GM12878 (cell line): ENCODE measurements around the gene ANTXR1. TPM values are rescaled to one million over a fixed set of nuclear protein-coding genes. Genes with fewer than 3 reads are reported as not detected.

Experiments
- ATAC-seq: fragments of 200-7000 bp; cut with Tn5 transposase; 3 replicates; pipeline ENCODE4 v1.9.1; 2020; ENCODE audit warnings: mild to moderate bottlenecking, moderate library complexity
- BruUV-seq: library from RNA; stranded (reverse); fragments of 400-500 nt; replicated peaks from 2 replicates; lab custom pipeline; 2021; lab: Mats Ljungman, UMichigan
- CTCF ChIA-PET: fragments of 300-600 bp; sonication (Branson Sonifier 250); formaldehyde crosslinking; extraction: SDS; loops from one replicate; lab custom pipeline; 2021; ENCODE audit warnings: inconsistent platforms; lab: Yijun Ruan, JAX
- POLR2A ChIA-PET: fragments of 350-600 bp; formaldehyde crosslinking; extraction: SDS; loops from one replicate; lab custom pipeline; 2021; ENCODE audit warnings: inconsistent platforms; lab: Charles Lee
- RAD21 ChIA-PET: fragments of 300-600 bp; sonication (Branson Sonifier 250); formaldehyde crosslinking; loops from one replicate; lab custom pipeline; 2023; ENCODE audit warnings: antibody characterized with exemption; ENCODE audit not compliant: unreplicated experiment; lab: Charles Lee
- SMC1A ChIA-PET: fragments of 300-600 bp; sonication (Branson Sonifier 250); formaldehyde crosslinking; loops from one replicate; lab custom pipeline; 2023; ENCODE audit not compliant: unreplicated experiment, uncharacterized antibody; lab: Charles Lee
- DNase-seq: peaks from one replicate; pipeline ENCODE4 v3.0.0-alpha.2; 2011; ENCODE audit warnings: low read depth, low spot score
- FAIRE-seq: peaks from 3 replicates; lab custom pipeline; 2011; peaks lifted over from hg19 to GRCh38; lab: Jason Lieb, UNC
- H2AFZ ChIP-seq: 2 replicates; pipeline ENCODE4 v1.6.0; 2011; ENCODE audit warnings: low read depth, low read length, control low read depth; ENCODE audit not compliant: control insufficient read depth
- H3K27ac ChIP-seq: 2 replicates; pipeline ENCODE4 v1.5.1; 2011; ENCODE audit warnings: control low read depth; ENCODE audit not compliant: control insufficient read depth, insufficient read depth
- H3K27me3 ChIP-seq, 2 experiments: replicated peaks in 1 of 2; 2 replicates each; pipeline versions ENCODE4 v1.6.0 to v1.6.1; 2011; ENCODE audit warnings: low read length in 1 of 2; ENCODE audit not compliant: control insufficient read depth in 2 of 2, insufficient read depth in 2 of 2
- H3K36me3 ChIP-seq, 2 experiments: 2 replicates each; pipeline ENCODE4 v1.5.1; 2011; ENCODE audit warnings: low read length in 1 of 2; ENCODE audit not compliant: control insufficient read depth in 2 of 2, insufficient read depth in 2 of 2
- H3K4me1 ChIP-seq: 2 replicates; pipeline ENCODE4 v1.6.1; 2011; ENCODE audit warnings: mild to moderate bottlenecking, low read length, moderate library complexity, mixed read lengths; ENCODE audit not compliant: control insufficient read depth, insufficient read depth
- H3K4me2 ChIP-seq: 2 replicates; pipeline ENCODE4 v1.6.0; 2011; ENCODE audit warnings: control low read depth; ENCODE audit not compliant: control insufficient read depth, insufficient read depth
- H3K4me3 ChIP-seq: fragments of 200-600 bp; sonication (generic); 2 replicates; pipeline ENCODE4 v1.5.1; 2016
- H3K79me2 ChIP-seq: 2 replicates; pipeline ENCODE4 v1.6.0; 2011; ENCODE audit warnings: low read length; ENCODE audit not compliant: control insufficient read depth, insufficient read depth
- H3K9ac ChIP-seq: 2 replicates; pipeline ENCODE4 v1.8.0; 2011; ENCODE audit warnings: low read length, control low read depth, mixed read lengths; ENCODE audit not compliant: control insufficient read depth, insufficient read depth
- H3K9me3 ChIP-seq: replicated peaks from 3 replicates; pipeline ENCODE4 v1.5.1; 2011; ENCODE audit warnings: mild to moderate bottlenecking, low read length; ENCODE audit not compliant: control insufficient read depth, insufficient read depth
- H4K20me1 ChIP-seq: 2 replicates; pipeline ENCODE4 v1.6.0; 2011; ENCODE audit not compliant: control insufficient read depth, insufficient read depth
- MAX ChIP-seq: IDR thresholded peaks from 2 replicates; pipeline ENCODE4 v1.6.1; 2012; ENCODE audit warnings: low read depth, low read length, improper control_type of control experiment
- MYC ChIP-seq: IDR thresholded peaks from 2 replicates; pipeline ENCODE4 v1.6.1; 2011; ENCODE audit warnings: mild to moderate bottlenecking, low read length, moderate library complexity, inconsistent platforms; ENCODE audit not compliant: insufficient read depth, insufficient replicate concordance, insufficient read length, severe bottlenecking
- NBN ChIP-seq: fragments of 450-650 bp; IDR thresholded peaks from 2 replicates; pipeline ENCODE4 v1.6.1; 2016
- POLR2AphosphoS5 ChIP-seq: IDR thresholded peaks from 2 replicates; pipeline ENCODE4 v1.6.1; 2011; ENCODE audit warnings: mild to moderate bottlenecking, low read length, inconsistent platforms
- RUNX3 ChIP-seq: IDR thresholded peaks from 2 replicates; pipeline ENCODE4 v1.6.1; 2012; ENCODE audit warnings: low read length, inconsistent platforms
- SKIL ChIP-seq: fragments of 450-650 bp; IDR thresholded peaks from 2 replicates; pipeline ENCODE4 v1.6.1; 2017; ENCODE audit warnings: mild to moderate bottlenecking, low read depth, inconsistent platforms; ENCODE audit not compliant: poor library complexity, severe bottlenecking
- STAT1 ChIP-seq: fragments of 450-650 bp; conservative IDR thresholded peaks from 2 replicates; pipeline ENCODE4 v1.6.1; 2014; ENCODE audit warnings: antibody characterized with exemption, mild to moderate bottlenecking
- TAF1 ChIP-seq: IDR thresholded peaks from 2 replicates; pipeline ENCODE4 v1.6.1; 2011; ENCODE audit warnings: mild to moderate bottlenecking, low read depth, low read length, borderline replicate concordance
- TCF12 ChIP-seq: IDR thresholded peaks from 2 replicates; pipeline ENCODE4 v1.6.1; 2011; ENCODE audit warnings: low read depth, mild to moderate bottlenecking, low read length
- USF2 ChIP-seq: IDR thresholded peaks from 2 replicates; pipeline ENCODE4 v1.6.1; 2011; ENCODE audit warnings: low read depth, low read length, improper control_type of control experiment, borderline replicate concordance
- YBX1 ChIP-seq: fragments of 450-650 bp; IDR thresholded peaks from 2 replicates; pipeline ENCODE4 v1.6.1; 2016; ENCODE audit warnings: antibody characterized with exemption
- ZBTB4 ChIP-seq: fragments of 450-650 bp; formaldehyde crosslinking; IDR thresholded peaks from 2 replicates; pipeline ENCODE4 v1.4.0; 2022; ENCODE audit warnings: mild to moderate bottlenecking, moderate library complexity
- ZNF24 ChIP-seq: fragments of 450-650 bp; IDR thresholded peaks from 2 replicates; pipeline ENCODE4 v1.6.1; 2017; ENCODE audit warnings: antibody characterized with exemption, mild to moderate bottlenecking
- ZZZ3 ChIP-seq: IDR thresholded peaks from 2 replicates; pipeline ENCODE4 v1.6.1; 2011; ENCODE audit warnings: low read depth; ENCODE audit not compliant: control insufficient read depth, insufficient read length
- WGBS: methylation state at CpG from one replicate; pipeline ENCODE4 v1.1.6; 2016; ENCODE audit warnings: low lambda C conversion rate; ENCODE audit not compliant: insufficient replicate concordance, insufficient coverage; ENCODE audit errors: missing lambda C conversion rate; 5-methylcytosine and 5-hydroxymethylcytosine counted together
- in situ Hi-C: fragments of 300-500 bp; cut with MboI; formaldehyde crosslinking; loops from 9 replicates; pipeline ENCODE4 v1.14.3; 2018; ENCODE audit warnings: mixed read lengths
- intact Hi-C: fragments of 100-400 bp; cut with micrococcal nuclease; formaldehyde crosslinking; loops from one replicate; pipeline ENCODE4 v1.14.2; 2022; ENCODE audit not compliant: unreplicated experiment
- polyA plus RNA-seq, 11 experiments: library from polyadenylated mRNA; depleted of rRNA in 4 of 11; unstranded in 6 of 11; stranded (reverse) in 5 of 11; fragments of >200 nt; fragmentation: Nextera tagmentation in 4 of 11; fragmentation: Illumina TruSeq in 1 of 11; extraction: Ambion mirVana in 4 of 11; extraction: Trizol in 1 of 11; gene quantifications; 1 replicate in 1 of 11; 2 replicates in 10 of 11; pipeline versions ENCODE4 v1.2.1 to v1.2.3, GENCODE V29; 2011 to 2016; ENCODE audit warnings: inconsistent platforms in 2 of 11, missing spikeins in 2 of 11, low read depth in 1 of 11
- total RNA-seq, 4 experiments: library from RNA; depleted of rRNA in 3 of 4; stranded (reverse); fragments of >200 nt in 3 of 4; fragmentation: Illumina TruSeq in 1 of 4; extraction: Trizol in 1 of 4; gene quantifications; 2 replicates each; pipeline versions ENCODE4 v1.2.1 to v1.2.3, GENCODE V29; 2013 to 2021
- TF ChIP-seq, protein P1 (sequence below): IDR thresholded peaks from 2 replicates; pipeline ENCODE4 v1.6.1; 2012; ENCODE audit warnings: low read depth, low read length, improper control_type of control experiment

Gene ANTXR1
- total and polyA plus RNA-seq, 10 of the 15 experiments (the other 5 are each of a cell fraction or from before 2014, with no cell fraction given), result 0.09 to 0.26 TPM; not detected in 8

DNA sequence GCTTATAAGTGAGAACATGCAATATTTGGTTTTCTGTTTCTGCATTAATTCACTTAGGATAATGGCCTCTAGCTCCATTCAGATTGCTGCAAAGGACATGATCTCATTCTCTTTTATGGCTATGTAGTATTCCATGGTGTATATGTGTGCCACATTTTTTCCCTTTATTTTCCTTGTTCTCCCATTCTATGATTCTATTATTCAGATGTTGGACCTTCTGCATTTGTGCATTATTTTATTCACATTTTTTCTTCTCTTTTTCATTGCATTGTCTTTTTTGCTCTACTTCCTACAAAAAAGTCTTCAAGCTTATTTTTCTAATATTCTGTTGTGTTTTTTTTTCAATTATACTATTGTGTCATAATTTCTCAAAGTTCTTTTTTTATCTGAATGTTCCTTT, 11.1 kb upstream of the ANTXR1 start (continued):
- TF ChIP-seq USF2, result no peak
- no peak for TF ChIP-seq SKIL

DNA sequence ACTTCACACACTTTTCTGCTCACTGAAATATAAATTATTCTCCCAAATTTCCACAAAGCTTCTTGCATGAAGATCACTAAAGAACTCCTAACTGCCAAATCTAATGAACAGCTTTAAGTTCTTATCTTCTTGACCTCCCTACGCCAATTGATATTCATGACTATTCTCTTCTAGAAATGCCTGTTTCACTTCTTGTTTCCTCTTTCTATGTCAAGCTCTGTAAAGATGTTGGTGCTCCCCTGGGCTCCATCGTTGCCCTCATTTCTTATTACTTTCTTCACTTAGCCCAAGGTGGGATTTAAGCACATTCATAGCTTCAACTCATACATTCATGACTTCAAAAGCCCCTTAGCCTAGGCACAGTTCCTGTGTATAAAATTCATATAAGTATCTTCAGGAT, 9.2 kb upstream of the ANTXR1 start:
- Histone ChIP-seq H3K4me2 (no peak overlapping the region), H2AFZ (no peak overlapping the region), H3K79me2 (no peaks in the 10 kb centered on the region), H3K9me3 (no peaks in the 10 kb centered on the region), H3K4me3 (no peak overlapping the region), H3K36me3 (no peaks in the 10 kb centered on the region), H3K27me3 (no peaks in the 10 kb centered on the region; a peak in 1 of 4 replicates), H3K4me1 (no peaks in the 10 kb centered on the region), H4K20me1 (no peaks in the 10 kb centered on the region), H3K27ac (no peak overlapping the region), H3K9ac (no peak overlapping the region)
- intact Hi-C loops (no loop called here), in situ Hi-C loops (loop anchor here (25.0 kb wide), 1 partner anchor 709 kb away; no protein-coding TSS in a partner anchor)
- ChIA-PET CTCF (no interaction called here), RAD21 (no interaction called here), SMC1A (no interaction called here), POLR2A (interaction anchor here (1.1 kb wide), 1 partner anchor 10 kb away, joined by 3 read pairs; no protein-coding TSS in a partner anchor)
- ATAC-seq (no peak), FAIRE-seq (no peak), DNase-seq (no peak)
- WGBS, result 0% methylated on average over 2 of the region's 2 CpGs
- no TSS peak for BruUV-seq
- TF ChIP-seq TAF1 (no peak), TCF12 (no peak), ZNF24 (no peak), NBN (no peak), YBX1 (no peak), POLR2AphosphoS5 (no peak), MYC (no peak), RUNX3 (no peak), STAT1 (no peak), MAX (no peak), ZZZ3 (no peak), ZBTB4 (CRISPR knock-in tag) (no peak)
- TF ChIP-seq, protein P1, sequence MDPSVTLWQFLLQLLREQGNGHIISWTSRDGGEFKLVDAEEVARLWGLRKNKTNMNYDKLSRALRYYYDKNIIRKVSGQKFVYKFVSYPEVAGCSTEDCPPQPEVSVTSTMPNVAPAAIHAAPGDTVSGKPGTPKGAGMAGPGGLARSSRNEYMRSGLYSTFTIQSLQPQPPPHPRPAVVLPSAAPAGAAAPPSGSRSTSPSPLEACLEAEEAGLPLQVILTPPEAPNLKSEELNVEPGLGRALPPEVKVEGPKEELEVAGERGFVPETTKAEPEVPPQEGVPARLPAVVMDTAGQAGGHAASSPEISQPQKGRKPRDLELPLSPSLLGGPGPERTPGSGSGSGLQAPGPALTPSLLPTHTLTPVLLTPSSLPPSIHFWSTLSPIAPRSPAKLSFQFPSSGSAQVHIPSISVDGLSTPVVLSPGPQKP, result no peak
